A673 (cell line): Measurements from ENCODE around the gene SLC5A6. TPM values are rescaled to one million over a fixed set of nuclear protein-coding genes. Genes with fewer than 3 reads are reported as not detected.

Source experiments
- BruUV-seq: library from RNA; stranded (reverse); fragments of 400-500 nt; replicated peaks from 2 replicates; lab custom pipeline; 2021; lab: Mats Ljungman, UMichigan
- CTCF ChIA-PET: fragments of 300-600 bp; sonication (Branson Sonifier 250); formaldehyde crosslinking; loops from one replicate; lab custom pipeline; 2022; ENCODE audit warnings: antibody characterized with exemption; lab: Charles Lee
- POLR2A ChIA-PET: fragments of 300-600 bp; sonication (Branson Sonifier 250); formaldehyde crosslinking; loops from one replicate; lab custom pipeline; 2022; ENCODE audit warnings: antibody characterized with exemption; ENCODE audit not compliant: low non-redundant PET; lab: Charles Lee
- DNase-seq: peaks from one replicate; pipeline ENCODE4 v3.0.0-alpha.2; 2015; ENCODE audit warnings: low spot score
- H3K27ac ChIP-seq: fragments of 200-600 bp; sonication (generic); 2 replicates; pipeline ENCODE4 v1.5.1; 2016; ENCODE audit warnings: mixed run types, low read depth, mild to moderate bottlenecking, mixed read lengths, antibody characterized with exemption, low read length; ENCODE audit not compliant: poor library complexity, severe bottlenecking
- H3K27me3 ChIP-seq: fragments of 200-600 bp; sonication (generic); replicated peaks from 2 replicates; pipeline ENCODE4 v1.6.1; 2017; ENCODE audit warnings: mixed run types, low read depth, mild to moderate bottlenecking, mixed read lengths, antibody characterized with exemption, low read length; ENCODE audit not compliant: insufficient read depth, poor library complexity
- H3K36me3 ChIP-seq: fragments of 200-600 bp; sonication (generic); 2 replicates; pipeline ENCODE4 v1.6.1; 2016; ENCODE audit warnings: mixed run types, mild to moderate bottlenecking, mixed read lengths, antibody characterized with exemption, low read length; ENCODE audit not compliant: insufficient read depth, poor library complexity, severe bottlenecking
- H3K4me1 ChIP-seq: fragments of 200-600 bp; sonication (generic); 2 replicates; pipeline ENCODE4 v1.6.1; 2017; ENCODE audit warnings: mixed run types, mild to moderate bottlenecking, mixed read lengths, antibody characterized with exemption, low read length; ENCODE audit not compliant: insufficient read depth, poor library complexity, severe bottlenecking
- H3K4me3 ChIP-seq: fragments of 200-600 bp; sonication (generic); 2 replicates; pipeline ENCODE4 v1.5.1; 2016; ENCODE audit warnings: low read depth, mixed run types, mild to moderate bottlenecking, mixed read lengths, low read length; ENCODE audit not compliant: poor library complexity, severe bottlenecking
- H3K9me3 ChIP-seq: fragments of 200-600 bp; sonication (generic); 2 replicates; pipeline ENCODE4 v1.6.1; 2016; ENCODE audit warnings: mixed run types, low read depth, mild to moderate bottlenecking, mixed read lengths, antibody characterized with exemption, low read length; ENCODE audit not compliant: poor library complexity, severe bottlenecking
- EZH2 ChIP-seq: fragments of 200-600 bp; sonication (generic); IDR thresholded peaks from 2 replicates; pipeline ENCODE4 v1.6.1; 2017; ENCODE audit warnings: borderline replicate concordance, low read depth, mild to moderate bottlenecking, mixed read lengths, antibody characterized with exemption, low read length; ENCODE audit not compliant: poor library complexity, severe bottlenecking
- intact Hi-C: fragments of 100-400 bp; cut with micrococcal nuclease; formaldehyde crosslinking; loops from one replicate; pipeline ENCODE4 v1.10.0; 2022; ENCODE audit not compliant: unreplicated experiment
- total RNA-seq: library from RNA; stranded (reverse); gene quantifications from 2 replicates; pipeline ENCODE4 v1.2.3, GENCODE V29; 2021
- TF ChIP-seq, protein P1 (sequence below): fragments of 300-800, 200-600 bp; sonication (generic); conservative IDR thresholded peaks from 2 replicates; pipeline ENCODE4 v1.5.1; 2017; ENCODE audit warnings: low read depth, mild to moderate bottlenecking, antibody characterized with exemption, low read length, moderate library complexity, mixed read lengths

The SLC5A6 gene
- total RNA-seq, 1 experiment from 2014 or later, result 515 TPM

DNA sequence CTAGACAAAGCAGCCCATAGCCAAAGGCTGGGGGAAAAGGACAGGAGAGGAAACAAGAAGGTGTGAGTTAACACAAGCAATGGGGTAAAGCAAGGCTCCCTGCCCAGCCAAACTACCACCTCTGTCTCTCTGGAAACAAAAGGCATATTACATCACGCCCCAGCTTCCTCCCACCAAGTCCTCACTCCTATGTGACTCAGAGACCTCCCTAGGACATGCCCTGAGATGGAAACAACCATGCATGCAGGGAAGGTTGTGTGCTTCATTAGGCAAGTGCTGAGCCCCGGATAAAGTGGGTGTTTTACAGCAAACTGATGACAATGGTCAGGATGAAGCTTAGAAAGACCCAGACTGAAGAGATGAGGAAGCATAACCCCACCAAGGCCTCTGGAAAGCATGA lies 9.2 kb downstream of the SLC5A6 start:
- Histone ChIP-seq H3K4me3 (no peak overlapping the region), H3K27ac (peak overlapping the region; percentile 7), H3K4me1 (peaks cover 21% of the 10 kb centered on the region), H3K9me3 (no peaks in the 10 kb centered on the region), H3K36me3 (peaks cover 89% of the 10 kb centered on the region), H3K27me3 (no peaks in the 10 kb centered on the region)
- CTCF ChIA-PET, result no interaction called here
- no TSS peak for BruUV-seq
- peak; percentile 54 for DNase-seq
- TF ChIP-seq, protein P1, sequence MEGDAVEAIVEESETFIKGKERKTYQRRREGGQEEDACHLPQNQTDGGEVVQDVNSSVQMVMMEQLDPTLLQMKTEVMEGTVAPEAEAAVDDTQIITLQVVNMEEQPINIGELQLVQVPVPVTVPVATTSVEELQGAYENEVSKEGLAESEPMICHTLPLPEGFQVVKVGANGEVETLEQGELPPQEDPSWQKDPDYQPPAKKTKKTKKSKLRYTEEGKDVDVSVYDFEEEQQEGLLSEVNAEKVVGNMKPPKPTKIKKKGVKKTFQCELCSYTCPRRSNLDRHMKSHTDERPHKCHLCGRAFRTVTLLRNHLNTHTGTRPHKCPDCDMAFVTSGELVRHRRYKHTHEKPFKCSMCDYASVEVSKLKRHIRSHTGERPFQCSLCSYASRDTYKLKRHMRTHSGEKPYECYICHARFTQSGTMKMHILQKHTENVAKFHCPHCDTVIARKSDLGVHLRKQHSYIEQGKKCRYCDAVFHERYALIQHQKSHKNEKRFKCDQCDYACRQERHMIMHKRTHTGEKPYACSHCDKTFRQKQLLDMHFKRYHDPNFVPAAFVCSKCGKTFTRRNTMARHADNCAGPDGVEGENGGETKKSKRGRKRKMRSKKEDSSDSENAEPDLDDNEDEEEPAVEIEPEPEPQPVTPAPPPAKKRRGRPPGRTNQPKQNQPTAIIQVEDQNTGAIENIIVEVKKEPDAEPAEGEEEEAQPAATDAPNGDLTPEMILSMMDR, result no peak
- no peak for TF ChIP-seq EZH2
- POLR2A ChIA-PET, result interaction anchor here (1.1 kb wide), 1 partner anchor 9 kb away, joined by 4 read pairs; the partner anchor contains the start of genes ATRAID and SLC5A6
- intact Hi-C loops, result no loop called here

GRCh38 chr2:27201675-27202074 lies 10.4 kb downstream of the SLC5A6 start:
- ChIA-PET POLR2A (no interaction called here), CTCF (no interaction called here)
- no peak for DNase-seq
- intact Hi-C loops, result no loop called here
- Histone ChIP-seq H3K4me3 (no peak overlapping the region), H3K4me1 (peaks cover 9% of the 10 kb centered on the region), H3K9me3 (no peaks in the 10 kb centered on the region), H3K27ac (no peak overlapping the region), H3K36me3 (peaks cover 78% of the 10 kb centered on the region), H3K27me3 (no peaks in the 10 kb centered on the region)
- TF ChIP-seq, protein P1, result no peak
- no TSS peak for BruUV-seq

GRCh38 chr2:27199241-27199640 lies 12.8 kb downstream of the SLC5A6 start:
- Histone ChIP-seq H3K27ac (peak overlapping the region; percentile 63), H3K4me3 (no peak overlapping the region), H3K36me3 (peaks cover 53% of the 10 kb centered on the region), H3K4me1 (peaks cover 7% of the 10 kb centered on the region), H3K27me3 (no peaks in the 10 kb centered on the region), H3K9me3 (no peaks in the 10 kb centered on the region)
- DNase-seq, result no peak
- TF ChIP-seq, protein P1, result no peak
- no peak for TF ChIP-seq EZH2
- intact Hi-C loops, result no loop called here
- no TSS peak for BruUV-seq
- CTCF ChIA-PET, result no interaction called here
- POLR2A ChIA-PET, result no interaction called here
